Dermis blood vessel endothelial cell (primary cell): ENCODE results near the gene CHD9. TPM values are rescaled to one million over a fixed set of nuclear protein-coding genes. Genes with fewer than 3 reads are reported as not detected.
"Not testable (repeated sequence)": the region's sequence is repeated elsewhere in the genome, so short reads cannot be mapped to it uniquely, and the experiment has no call there.

Experiments
- DNase-seq: peaks from one replicate; pipeline ENCODE4 v3.0.0; 2010
- total RNA-seq: library from RNA; depleted of rRNA; stranded (reverse); fragments of >200 nt; gene quantifications from 2 replicates; pipeline ENCODE4 v1.2.3, GENCODE V29; 2014

CHD9 gene
- total RNA-seq, 1 donor from 2014 or later, result 95.0 TPM

DNA sequence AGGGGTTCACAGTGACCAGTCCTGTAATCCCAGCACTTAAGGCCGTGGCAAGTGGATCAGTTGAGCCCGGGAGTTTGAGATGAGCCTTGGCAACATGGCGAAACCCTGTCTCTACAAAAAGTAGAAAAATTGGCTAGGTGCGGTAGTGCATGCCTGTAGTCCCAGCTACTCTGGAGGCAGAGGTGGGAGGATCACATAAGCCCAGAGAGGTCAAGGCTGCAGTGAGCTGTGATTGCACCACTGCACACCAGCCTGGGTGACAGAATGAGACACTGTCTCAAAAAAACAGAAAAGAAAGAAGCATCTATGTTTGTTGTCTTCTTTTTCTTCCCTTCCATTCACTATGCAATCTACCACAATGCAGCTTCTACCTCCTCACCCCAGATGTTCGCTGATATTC is 227.5 kb downstream of the CHD9 start:
- DNase-seq, result no peak

DNA sequence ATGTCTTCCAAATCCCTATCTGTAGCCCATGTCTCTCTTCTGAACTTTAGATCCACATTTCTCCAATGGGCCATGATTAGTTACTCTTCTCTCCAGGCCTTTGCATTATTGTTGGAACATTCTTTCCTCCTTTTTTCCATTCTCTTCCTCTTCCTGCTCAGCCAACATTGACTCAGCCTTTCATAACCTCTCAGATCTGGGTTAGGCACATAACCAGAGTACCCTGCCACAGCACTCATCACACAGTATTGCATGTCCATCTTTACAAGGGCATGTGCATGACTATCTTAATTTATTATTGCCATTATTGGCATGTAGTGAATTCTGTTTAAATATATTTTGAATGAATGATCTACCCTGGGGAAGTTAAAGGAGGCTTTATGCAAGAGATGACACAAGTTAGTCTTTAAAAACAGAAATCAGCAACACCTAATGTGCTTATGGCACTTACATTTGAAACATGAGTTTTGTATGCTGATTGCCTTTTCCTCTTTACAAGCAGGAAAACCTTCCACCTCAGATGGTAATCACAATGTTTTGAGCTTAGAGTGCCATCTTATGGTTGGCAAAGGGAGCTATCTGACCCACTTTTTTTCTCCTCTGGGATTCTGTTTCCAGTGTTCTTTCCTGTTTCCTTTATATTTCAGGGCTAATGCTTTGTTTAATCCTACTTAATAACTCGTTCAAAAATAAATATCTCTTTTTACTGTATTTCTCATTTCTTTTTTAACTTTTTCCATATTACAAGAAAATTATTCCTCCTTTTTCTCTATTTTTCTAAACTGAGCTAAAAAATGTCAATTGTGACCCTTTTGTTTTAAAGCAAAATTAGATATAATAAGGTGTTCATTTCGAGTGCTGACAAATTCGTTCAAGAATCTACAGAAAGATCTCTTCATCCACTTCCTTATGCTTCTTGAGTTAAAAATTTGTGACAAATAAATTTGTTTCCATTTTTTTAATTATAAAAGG is 228.5 kb downstream of the CHD9 start:
- DNase-seq, result peak; percentile 82

DNA sequence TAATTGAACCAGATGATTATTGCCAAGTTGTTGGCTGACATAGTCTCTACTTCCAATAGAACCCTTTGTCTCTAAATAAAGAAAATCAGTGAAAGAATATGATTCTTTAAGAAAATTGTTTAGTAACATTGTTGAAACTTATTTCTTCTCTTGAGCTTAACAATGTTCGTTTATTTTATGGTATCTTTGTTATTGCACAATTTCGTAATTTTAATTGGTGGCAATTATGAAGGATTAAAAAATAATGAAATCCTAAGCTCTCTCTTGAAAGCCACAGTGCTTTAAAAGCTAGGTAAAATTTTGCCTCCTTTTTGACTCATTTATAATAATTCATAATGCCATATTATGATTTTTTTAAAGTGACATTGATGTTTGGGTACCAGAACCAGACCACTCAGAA is 230.4 kb downstream of the CHD9 start:
- no peak for DNase-seq

DNA sequence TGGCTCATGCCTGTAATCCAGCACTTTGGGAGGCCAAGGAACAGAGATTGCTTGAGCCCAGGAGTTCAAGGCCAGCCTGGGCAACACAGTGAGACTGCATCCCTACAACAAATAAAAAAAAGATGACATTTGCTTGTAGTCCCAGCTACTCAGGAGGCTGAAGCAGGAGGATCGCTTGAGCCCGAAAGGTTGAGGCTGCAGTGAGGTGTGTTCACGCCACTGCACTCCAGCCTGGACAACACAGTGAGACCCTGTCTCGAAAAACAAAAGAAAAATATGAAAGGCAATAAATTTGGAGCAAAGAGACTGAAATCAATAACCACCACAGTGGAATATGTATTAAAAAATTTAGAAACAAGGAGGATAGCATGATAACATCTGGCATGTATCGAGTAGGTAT is 235.7 kb downstream of the CHD9 start:
- no peak for DNase-seq

DNA sequence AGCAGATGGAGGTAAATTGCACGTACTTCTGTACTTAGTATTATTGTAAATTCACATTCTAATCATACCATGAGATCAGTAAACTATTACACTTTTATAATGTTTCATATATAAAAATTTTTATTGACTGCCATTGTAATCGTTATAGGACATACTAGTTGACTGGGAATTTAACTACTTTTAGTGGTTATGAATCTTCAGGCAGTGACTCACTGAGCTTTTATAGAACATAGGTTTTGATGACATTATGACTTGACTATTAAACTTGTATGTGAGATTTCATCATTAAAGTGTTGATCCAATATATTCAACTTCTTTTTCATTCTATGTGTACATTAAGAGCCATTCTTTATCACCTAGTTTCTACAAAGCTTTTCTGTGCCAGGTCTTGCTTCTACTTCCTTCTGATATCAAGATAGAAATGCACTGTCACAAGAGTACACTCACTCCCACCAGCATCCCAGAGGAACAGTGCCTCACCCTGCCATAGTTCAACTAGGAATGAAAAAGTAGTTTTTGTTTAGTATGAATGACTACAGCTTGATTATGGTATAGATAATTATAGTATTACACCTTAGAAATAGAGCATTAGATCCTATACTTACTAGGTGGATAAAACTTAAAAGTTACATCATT is 237.1 kb downstream of the CHD9 start:
- no peak for DNase-seq

DNA sequence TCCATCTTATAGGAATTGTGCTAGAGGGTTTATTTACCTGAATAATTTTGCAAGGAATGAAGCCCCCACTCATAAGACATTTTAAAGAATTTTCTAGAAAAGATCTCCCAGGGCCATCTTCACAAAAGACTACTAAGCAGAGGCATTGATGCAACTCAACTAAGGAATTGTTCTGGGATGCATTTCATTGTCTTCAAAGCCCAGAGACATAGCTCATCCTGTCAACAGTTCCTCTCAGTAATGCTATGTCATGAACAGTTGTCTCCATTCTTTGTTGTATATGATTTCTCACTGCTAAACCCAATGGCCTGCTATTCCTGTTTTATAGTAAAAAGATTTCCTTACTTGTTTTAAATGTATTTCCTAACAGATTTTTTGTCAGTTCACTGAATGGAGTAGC is 242.7 kb downstream of the CHD9 start:
- DNase-seq, result no peak

DNA sequence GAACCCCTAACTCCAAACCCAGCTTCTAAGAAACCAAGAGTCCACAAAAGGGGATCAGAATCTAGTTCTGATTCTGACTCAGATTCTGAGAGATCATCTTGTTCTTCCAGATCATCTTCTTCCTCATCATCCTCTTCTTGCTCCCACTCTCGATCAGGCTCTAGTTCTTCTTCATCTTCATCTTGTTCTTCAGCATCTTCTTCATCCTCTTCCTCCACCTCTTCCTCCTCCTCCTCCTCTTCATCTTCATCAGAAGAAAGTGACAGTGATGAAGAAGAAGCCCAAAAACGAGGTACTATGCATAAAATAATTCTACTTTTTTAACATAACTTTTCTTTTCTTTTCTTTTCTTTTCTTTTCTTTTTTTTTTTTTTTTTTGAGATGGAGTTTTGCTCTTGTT is 249.5 kb downstream of the CHD9 start:
- DNase-seq, result no peak

DNA sequence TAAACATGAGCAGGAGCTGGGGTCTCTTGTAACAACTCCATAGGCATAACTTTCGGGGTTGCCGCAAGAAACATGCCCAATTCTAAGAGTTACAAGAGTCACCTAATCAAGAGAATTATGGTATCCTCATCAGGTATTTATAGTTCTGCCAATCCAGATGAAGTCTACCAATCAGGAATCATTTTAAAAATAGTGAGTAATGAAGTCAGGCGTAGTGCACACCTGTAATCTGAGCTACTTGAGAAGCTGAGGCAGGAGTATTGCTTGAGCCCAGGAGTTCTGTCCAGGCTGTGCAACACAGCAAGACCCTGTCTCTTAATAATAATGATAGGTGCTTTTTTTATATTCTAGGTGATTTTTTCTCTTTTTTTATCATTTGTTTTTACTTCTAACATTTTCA is 251.0 kb downstream of the CHD9 start:
- DNase-seq, result no peak

DNA sequence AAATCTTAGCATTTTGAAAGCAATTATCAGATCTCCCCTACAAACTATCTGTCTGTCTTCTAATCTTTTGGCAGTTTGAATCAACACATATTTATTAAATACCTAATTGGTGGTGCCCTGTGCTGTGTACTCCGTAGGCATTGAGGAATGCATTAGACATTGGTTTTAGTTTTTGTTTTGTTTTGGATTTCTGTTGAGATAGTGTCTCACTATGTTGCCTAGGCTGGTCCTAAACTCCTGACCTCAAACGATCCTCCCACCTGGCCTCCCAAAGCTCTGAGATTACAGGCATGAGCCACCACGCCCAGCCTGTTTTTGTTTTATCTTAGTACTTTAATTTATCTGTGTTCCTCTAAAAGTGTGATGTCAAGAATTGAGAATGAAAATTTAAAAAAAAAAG is 254.7 kb downstream of the CHD9 start:
- no peak for DNase-seq

DNA sequence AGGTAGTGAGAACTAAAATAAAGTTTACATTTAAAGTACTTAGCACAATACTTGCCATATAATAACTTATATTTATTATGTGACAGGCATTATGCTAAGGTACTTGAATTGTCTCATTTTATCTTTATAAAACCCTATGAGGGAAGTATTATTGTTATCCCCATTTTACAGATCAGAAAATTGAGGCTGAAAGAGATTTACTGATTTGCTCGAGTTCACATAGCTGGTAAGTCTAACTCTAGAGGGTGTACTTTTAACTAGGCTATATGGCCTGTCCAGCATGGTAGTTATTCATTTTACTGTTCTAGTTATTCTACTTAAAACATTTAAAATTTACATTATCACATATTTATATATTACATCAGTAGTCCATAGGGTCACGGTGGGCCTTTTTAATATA is 266.2 kb downstream of the CHD9 start:
- DNase-seq, result no peak

DNA sequence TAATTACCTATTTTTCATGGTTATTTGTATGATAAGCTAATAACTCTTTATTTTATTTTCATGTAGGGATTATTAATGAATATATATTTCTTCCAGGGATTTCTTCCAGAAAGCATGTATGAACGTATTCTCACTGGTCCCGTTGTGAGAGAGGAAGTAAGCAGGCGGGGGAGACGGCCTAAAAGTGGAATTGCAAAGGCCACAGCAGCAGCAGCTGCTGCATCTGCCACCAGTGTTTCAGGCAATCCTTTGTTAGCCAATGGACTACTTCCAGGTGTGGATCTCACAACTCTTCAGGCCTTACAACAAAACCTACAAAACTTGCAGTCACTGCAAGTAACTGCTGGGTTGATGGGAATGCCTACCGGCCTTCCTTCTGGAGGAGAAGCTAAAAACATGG is 269.1 kb downstream of the CHD9 start:
- DNase-seq, result no peak

DNA sequence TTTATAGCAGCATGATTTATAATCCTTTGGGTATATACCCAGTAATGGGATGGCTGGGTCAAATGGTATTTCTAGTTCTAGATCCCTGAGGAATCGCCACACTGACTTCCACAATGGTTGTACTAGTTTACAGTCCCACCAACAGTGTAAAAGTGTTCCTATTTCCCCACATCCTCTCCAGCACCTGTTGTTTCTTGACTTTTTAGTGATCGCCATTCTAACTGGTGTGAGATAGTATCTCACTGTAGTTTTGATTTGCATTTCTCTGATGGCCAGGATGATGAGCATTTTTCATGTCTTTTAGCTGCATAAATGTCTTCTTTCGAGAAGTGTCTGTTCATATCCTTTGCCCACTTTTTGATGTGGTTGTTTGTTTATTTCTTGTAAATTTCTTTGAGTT is 276.2 kb downstream of the CHD9 start:
- not testable (repeated sequence) for DNase-seq

DNA sequence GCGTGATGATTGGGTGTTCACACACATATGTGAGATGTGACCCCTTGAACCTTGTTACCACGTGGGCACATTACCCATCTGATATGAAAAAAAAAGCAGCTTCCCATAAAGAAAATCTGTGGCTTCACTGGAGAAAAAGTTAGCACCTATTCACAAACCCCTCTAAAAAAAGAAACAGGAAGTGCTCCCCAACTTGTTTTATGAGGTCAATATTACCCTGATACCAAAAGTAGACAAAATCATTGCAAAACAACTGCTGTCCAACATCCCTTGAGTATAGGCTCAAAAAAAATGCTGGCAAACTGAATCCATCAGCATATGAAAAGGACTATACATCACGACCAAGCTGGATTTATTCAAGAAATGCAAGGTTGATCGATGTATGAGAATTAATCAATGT is 279.8 kb downstream of the CHD9 start:
- no peak for DNase-seq

DNA sequence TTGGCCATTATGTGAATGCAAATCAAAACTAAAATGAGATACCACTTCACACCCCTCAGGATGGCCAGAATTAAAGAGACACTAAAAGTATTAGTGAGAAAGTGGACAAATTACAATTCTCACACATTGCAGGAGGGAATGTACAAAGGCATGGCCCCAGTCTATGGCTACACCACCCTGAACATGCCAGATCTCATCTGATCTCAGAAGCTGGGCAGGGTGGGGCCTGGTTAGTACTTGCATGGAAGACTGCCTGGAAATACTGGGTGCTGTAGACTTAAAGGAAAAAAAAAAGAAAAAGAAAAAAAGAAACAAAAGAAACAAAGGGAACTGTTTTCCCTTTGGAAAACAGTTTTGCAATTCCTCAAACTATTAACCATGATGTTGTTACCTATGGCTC is 282.5 kb downstream of the CHD9 start:
- DNase-seq, result no peak

DNA sequence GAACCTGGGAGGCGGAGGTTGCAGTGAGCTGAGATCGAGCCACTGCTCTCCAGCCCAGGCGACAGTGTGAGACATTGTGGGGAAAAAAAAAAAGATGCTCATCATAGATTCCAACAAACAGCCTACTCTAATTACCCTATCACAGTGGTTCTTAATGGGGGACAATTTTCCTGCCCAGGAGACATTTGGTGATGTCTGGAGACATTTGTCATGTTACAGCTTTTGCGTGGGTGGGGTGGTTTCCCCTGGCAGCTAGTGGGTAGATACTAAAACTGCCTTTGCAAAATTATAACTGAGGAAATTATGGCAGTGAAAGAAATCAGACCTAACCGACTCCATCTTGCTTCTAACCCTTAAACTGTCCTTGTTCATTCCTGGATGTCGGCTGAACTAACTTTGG is 287.0 kb downstream of the CHD9 start:
- no peak for DNase-seq

DNA sequence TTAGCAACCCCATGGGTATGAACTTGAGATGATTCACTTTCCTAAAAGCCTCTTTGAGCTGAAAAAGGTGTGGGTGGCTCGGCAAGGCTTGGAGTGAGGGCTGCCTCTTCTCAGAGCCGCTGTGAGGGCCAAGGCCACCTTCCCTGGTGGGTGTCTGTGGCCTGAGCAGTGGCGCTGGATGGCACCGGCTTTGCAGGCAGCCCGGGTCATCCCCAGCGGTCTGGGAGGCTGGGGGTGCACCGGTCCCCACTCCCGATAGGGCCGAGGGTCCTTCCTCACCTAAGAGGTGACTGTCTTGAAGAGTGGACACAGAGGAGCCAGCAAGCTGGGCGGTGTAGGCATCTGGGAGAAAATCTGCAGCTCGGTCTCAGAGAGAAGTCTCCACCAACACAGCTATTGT is 300.3 kb downstream of the CHD9 start:
- DNase-seq, result no peak

DNA sequence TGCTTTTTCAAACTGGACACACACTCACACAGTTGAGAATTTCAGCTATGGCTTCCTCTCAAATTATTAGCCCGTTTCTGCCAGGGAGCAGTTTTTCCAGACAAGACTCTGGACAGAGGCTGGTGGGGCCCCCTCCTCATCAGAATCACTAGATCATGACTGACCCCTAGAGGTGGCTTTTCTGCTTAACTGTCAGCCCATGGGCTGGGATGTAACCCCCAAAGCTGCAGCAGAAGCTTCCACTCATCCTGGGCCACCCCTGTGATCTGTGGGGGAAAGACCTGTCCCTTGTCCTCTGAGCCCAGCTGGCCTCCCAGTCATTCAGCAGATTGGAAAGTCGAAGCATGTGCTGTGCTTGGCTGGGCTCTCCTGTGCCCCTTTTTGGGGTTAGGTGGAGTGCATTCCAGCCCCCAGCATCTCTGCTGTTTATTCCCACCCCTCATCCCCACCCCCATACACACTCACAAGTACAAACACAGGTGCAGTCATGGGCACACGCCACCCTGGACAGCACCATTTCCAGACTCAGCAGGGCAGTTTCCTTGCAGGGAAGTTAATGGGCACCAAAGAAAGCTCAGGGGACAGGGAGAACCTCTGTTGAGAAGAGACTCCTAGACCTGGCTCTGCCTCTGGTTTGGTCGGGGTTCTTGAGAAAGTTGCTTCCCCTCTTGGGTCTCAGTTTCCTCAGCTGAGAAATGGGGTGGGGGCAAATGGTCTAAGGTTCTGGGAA is 301.9 kb downstream of the CHD9 start:
- no peak for DNase-seq

DNA sequence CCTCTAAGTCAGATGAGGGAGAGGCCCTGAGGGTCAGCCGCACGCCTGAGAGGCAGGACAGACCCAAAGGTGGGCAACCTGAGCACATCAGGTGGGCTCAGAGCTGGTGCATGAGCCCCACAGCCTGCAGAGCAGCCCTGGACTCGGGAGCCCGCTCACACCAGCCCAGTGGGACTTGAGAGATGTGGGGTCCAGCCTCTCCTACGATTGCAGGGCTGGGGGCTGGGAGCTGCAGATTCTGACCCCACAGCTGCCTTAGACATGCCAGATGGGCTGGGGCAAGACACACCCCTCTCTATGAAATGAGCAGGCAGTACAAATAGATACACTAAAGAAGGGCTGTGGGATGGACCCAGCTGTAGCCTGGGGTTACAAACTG is 302.4 kb downstream of the CHD9 start:
- DNase-seq, result no peak

DNA sequence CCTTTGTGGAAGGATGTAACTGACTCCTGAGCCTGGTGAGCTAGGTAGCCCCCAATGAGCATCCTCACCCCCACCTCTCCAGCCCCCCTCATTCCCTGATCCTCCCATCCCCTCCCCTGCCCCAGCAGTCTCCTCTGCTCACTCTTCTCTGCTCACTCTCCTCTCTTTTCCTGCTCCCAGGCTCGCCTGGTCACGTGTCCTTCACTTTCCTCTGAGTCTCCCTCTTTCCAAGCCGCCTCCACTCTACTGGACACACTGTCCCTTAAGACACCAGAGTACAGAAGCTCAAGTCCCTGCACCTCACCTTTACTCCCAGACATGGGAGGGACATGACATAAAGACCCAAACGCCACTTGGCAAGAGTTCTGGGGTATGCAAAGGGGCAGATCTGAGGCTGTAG is 303.2 kb downstream of the CHD9 start:
- DNase-seq, result no peak

DNA sequence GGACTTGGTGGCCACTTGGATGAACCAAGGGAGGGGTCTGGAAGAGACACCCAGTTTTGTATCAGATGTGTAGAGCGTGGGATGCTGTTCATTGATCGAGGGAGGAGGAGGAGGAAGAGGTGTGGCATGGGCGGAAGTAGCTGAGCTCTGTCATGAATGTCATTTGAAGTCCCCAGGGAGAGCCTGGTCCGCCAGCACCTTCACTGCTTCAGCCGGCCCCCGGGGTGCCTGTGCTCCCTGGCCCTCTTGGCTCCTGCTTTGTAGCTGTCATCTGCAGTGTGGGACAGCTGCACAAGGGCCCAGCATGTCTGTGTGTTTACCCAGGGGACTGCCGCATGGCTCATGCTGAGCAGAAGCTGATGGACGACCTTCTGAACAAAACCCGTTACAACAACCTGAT is 304.1 kb downstream of the CHD9 start:
- no peak for DNase-seq

DNA sequence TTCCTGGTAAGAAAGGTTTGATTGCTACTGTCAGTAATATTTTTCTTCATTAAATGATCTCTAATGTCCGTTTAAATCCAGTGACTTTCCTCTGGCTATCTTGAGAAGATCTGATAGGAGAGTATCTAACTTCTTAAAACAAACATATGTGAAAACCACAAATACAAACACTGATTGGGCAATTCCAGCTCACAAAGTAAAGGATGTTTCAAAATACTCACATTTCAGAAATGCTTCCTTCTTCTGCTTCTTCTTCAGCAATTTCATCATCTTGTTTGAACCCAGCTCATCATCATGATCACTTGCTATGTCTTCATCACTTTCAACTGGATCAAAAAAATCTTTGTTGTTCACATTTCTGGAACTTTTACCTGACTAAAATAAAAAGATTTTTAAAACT is 315.1 kb downstream of the CHD9 start:
- DNase-seq, result no peak

DNA sequence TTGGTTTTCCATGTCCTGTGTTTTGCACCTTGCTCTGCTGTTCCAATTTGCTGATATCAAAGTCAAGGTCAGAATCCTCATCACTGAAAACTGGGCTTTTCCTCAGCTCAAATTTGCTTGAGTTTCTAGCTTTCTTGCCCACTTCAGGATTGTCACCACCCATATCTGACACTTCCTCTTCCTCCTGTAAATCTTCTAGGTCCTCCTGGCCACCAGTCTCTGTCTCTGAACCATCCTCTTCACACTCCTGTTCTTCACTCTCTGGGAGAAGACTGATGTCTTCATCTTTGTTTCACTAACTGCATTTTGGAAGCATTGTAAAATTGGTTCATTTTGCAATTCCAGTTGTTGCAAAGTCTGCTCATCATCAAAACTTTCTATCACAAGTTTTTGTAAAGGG is 316.0 kb downstream of the CHD9 start:
- DNase-seq, result no peak

DNA sequence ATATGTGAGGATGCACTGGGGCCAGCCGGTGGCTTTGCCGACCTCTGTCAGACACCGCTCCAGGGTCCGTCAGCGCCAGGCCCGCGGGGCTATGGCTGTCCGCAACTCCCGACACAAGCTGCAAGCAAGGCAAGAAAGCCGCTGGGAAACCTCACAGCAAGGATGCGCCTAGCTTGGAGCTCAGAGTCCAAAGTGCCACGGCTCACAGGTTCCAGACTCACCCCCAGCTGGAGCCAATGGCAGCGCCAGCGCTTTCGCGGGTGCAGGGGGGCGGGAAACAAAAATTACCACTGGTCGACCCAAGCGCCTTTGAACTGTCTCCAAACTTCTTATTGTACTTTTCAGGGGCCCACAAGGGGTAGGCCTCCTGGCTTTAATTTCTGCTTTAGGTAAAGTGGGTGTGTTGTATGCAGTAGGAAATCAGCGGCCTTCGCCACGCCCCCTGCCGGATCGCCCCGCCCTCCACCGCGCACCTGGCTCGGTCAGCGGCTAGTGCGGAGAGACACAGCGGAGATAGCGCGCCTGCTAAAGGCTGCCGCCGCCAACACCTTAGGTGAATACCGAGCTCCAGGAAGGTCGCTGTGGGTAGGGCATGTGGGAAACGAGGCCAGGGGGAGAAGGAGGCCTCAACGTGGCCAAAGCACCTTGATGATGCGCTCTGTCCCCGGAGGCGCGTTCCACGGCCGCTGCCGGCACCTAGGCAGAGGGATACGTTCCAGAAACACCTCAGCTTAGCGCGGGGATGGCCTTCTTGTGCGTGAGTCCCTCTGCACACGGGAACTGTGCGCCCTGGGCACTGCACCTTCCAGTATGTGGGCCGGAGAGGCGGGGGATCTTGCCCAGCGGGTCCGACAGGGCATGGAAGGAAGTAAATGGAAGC is 318.4 kb downstream of the CHD9 start:
- no peak for DNase-seq
